Hematopoietic multipotent progenitor cell treated with erythropoietin and hydrocortisone succinate and interleukin-3 and kit ligand, for 17 days (in vitro differentiated cells): ENCODE measurements around the gene SLC27A6.
"Not testable (repeated sequence)": the region's sequence is repeated elsewhere in the genome, so short reads cannot be mapped to it uniquely, and the experiment has no call there.

ENCODE experiments used
- DNase-seq: peaks from one replicate; pipeline ENCODE4 v3.0.0-alpha.2; 2015; ENCODE audit warnings: low spot score

Gene SLC27A6

GRCh38 chr5:128965011-128965637, at the start of gene SLC27A6:
Gene SLC27A6 (plus strand): TSS chr5:128965488. CDS start chr5:128966138, 650 bp downstream.
- DNase-seq = no peak

DNA sequence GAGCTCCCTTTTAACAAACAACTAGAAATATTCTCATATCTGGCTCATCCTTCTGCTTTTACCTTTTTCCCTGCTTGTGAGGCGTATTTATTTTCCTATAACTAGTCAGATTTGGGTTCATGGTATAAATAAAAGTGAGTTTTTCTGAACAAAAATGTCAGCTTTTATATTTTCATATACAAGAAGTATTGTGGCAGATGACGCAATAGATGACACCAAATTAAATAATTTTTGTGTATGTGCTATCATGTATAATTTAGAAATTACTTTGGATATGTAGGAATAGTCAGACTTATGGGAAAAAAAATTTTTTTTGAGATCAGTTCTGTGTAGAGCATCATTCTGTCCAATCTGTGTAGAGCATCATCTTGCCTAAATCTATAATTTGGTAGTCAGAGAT, 45.7 kb upstream of the SLC27A6 start:
- no peak for DNase-seq

DNA sequence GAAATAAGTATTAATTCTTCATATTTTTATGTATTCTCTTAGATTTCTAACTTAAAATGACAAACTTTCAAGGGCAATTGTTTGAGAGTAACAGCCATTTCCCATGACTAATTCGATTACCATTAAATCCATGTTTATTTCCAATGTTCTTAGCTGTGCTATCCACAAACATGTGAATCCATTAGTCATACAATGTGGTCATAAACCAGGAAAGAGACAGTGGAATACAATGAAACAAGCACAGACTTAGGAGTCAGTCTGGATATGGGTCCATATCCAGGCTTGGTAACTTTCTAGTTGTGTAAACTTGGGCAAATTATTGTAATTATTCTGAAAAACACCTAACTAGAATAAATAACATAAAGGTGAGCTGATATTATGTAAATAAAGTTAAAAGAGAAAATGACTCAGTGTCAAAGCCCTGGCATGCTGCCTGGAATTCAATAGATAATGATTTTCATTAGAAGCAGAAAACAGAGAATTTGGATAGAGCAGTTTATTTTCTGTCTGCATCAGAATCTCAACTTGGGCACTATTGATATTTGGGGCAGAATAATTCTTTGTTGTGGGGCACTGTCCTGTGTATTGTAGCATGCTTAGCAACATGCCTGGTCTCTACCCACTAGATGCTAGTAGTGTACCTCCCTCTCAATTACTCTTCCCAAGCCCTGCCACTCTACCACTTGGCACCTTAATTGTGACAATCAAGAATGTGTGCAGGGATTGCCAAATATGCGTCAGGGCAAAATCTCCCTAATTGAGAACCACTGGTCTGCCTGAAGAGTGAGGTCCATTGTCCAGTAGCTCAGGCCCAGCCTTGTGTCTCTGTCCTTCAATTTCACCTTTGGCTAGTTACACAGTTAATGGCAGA, 44.7 kb upstream of the SLC27A6 start:
- no peak for DNase-seq

DNA sequence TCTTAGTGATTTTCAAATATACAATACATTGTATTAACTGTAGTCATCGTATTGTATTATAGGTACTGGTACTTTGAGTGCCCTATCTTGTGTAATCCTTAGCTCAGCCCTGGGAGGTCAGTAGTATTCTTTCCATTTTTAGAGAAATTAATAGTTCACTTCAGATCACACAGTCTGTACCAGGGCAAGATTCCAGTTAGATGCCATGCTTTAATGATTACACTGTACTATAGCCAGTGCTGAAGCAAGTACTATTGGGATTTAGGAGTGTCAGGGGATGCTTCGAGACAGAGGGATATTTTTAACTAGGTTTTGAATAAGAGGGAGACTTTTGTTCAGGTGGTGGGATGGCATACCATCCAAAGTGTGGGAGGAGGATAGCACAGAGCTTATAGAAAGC, 41.0 kb upstream of the SLC27A6 start:
- DNase-seq = no peak

DNA sequence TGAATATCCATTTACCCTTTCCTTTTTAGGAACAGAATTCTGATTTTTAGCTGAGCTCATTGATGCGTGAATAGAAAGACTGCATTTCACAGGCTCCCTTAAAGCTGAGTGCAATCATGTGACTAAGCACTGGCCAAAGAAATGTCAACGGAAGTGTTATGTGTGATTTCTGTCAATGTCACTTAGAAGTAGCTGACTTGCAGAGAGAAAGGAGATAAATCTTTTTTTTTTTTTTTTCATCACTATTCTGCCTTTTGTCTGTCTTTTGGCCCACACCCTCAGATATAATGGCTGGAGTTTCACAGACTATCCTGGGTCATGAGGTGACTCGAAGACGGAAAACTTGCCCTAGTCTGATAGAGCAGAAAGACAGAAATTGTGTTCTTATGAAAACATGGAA, 39.3 kb upstream of the SLC27A6 start:
- no peak for DNase-seq

GRCh38 chr5:128927644-128928043, 37.6 kb upstream of the SLC27A6 start:
- no peak for DNase-seq

DNA sequence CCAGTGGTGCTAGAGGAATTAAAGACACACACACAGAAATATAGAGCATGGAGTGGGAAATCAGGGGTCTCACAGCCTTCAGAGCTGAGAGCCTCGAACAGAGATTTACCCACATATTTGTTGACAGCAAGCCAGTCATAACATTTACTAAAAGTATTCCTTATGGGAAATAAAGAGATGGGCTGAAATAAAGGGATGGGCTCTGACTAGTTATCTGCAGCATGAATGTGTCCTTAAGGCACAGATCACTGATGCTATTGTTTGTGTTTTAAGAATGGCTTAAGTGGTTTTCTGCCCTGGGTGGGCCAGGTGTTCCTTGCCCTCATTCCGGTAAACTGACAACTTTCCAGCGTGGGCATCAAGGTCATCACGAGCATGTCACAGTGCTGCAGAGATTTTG, 33.1 kb upstream of the SLC27A6 start:
- not testable (repeated sequence) for DNase-seq

- not testable (repeated sequence) for DNase-seq
Measured at GRCh38 chr5:128943100-128943499, 22.2 kb upstream of the SLC27A6 start.

- no peak for DNase-seq
Measured at GRCh38 chr5:128949847-128950546, 15.3 kb upstream of the SLC27A6 start.

DNA sequence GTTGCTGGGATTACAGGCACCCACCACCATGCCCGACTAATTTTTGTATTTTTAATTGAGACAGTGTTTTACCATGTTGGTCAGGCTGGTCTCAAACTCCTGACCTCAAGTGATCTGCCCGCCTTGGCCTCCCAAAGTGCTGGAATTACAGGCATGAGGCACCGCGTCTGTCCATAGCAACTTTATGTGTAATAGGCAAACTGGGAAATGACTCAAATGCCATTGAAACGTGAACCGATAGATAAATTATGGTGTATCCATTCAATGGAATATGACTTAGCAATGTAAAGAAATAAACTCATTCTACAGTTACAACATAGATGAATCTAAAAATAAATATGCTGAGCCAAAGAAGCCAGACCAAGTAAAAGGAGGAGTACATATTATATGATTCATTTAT, 14.0 kb upstream of the SLC27A6 start:
- not testable (repeated sequence) for DNase-seq

- DNase-seq = no peak
Measured at GRCh38 chr5:128956164-128956563, 9.1 kb upstream of the SLC27A6 start.

DNA sequence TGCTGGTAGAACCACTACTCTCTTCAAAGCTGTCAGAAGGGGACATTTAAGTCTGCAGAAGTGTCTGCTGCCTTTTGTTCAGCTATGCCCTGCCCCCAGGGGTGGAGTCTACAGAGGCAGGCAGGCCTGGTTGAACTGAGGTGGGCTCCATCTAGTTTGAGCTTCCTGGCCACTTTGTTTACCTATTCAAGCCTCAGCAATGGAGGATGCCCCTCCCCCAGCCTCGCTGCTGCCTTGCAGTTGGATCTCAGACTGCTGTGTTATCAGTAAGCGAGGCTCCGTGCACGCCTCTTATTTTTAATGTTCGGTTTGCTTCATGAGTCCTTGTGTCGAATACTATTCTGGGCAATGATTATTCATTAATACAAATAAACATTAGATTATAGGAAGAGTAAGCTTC, 3.1 kb upstream of the SLC27A6 start:
- no peak for DNase-seq

DNA sequence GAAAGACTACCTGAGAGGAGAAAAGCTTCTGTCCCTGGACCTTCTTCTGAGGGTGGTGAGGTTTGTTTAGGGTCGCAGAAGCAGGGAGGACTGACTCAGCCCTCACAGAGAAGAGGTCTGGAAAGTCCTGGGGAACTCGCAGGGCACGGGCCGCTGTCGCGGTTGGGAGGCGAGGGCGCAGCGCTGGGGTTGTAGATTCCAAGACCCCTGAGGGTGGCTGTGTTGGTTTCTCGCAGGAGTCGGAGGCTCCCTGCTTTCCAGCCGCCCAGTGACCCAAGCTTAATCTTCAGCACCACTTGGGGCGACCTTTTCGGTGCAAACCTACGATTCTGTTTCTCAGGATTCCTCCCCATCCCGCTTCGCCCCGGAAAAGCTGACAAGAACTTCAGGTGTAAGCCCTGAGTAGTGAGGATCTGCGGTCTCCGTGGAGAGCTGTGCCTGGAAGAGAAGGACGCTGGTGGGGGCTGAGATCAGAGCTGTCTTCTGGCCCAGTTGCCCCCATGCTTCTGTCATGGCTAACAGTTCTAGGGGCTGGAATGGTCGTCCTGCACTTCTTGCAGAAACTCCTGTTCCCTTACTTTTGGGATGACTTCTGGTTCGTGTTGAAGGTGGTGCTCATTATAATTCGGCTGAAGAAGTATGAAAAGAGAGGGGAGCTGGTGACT, 482 bp downstream of the SLC27A6 start:
- no peak for DNase-seq

- DNase-seq = no peak
Measured at GRCh38 chr5:128966375-128966774, 1.1 kb downstream of the SLC27A6 start.

- DNase-seq = no peak
Measured at GRCh38 chr5:128966846-128967245, 1.6 kb downstream of the SLC27A6 start.

- no peak for DNase-seq
Measured at GRCh38 chr5:128973244-128973643, 8.0 kb downstream of the SLC27A6 start.

DNA sequence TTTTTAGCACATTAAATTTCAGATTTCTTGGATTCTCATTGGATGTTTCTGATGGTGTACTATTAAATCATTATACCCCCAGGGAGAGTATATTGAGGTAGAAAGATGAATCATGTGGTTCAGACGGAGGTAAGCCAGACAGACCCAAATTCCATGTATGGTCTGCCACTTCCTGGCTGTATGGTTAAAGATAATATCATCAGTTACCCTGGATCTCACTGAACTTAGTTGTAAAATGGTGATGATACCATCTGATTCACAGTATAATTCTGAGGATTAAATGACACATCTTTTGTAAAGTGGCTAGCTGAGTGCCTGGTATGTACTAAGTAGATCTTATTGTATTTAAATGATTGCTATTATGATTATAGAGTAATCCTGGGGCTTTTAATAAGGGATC, 9.3 kb downstream of the SLC27A6 start:
- no peak for DNase-seq

GRCh38 chr5:128979761-128980160, 14.5 kb downstream of the SLC27A6 start:
- DNase-seq = no peak

GRCh38 chr5:128980917-128981316, 15.6 kb downstream of the SLC27A6 start:
- DNase-seq = no peak

DNA sequence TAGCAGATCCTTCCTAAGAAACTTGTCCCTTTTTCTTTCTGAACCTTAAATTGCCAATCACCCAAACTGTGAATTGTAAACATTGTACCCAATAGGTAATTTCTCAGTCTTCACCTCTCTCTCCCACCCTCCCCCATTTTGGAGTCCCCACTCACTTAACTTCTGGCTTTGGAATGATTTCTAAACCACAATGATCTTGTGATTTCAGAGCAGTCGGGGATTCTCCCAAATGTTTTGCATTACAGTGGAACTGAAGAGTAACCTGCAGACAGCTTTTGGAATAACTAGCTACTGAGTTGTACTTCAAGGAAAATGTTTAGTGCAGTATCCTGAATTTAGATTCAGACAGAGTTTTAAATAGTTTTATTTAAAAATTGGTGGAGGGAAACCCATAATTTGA, 19.2 kb downstream of the SLC27A6 start:
- DNase-seq = no peak

DNA sequence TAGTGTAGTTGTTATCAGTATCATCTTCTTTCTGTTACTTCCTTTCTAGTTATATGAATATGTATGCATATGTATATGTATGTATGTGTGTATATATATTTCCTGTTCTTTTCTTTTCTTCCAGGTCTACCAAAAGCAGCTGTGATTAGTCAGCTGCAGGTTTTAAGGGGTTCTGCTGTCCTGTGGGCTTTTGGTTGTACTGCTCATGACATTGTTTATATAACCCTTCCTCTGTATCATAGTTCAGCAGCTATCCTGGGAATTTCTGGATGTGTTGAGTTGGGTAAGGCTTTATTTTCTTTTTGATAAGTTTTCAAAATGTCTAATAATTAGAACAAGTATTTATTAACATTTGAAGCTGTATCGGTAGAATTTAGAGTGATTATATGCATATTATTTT, 23.2 kb downstream of the SLC27A6 start:
- DNase-seq = no peak

- no peak for DNase-seq
Measured at GRCh38 chr5:129001841-129002526, 36.7 kb downstream of the SLC27A6 start.
